ENCODE results near the gene KLHL29.
"Not testable (repeated sequence)": the region's sequence is repeated elsewhere in the genome, so short reads cannot be mapped to it uniquely, and the experiment has no call there.

GRCh38 chr2:23723029-23723428, 338.1 kb downstream of the KLHL29 start:
- TF ChIP-seq CTCF (IDR thresholded peaks at IDR 0.05; ENCODE audit: poor library complexity, severe bottlenecking); REST (IDR thresholded peaks at IDR 0.05; ENCODE audit: borderline replicate concordance); EP300 (conservative IDR thresholded peaks at IDR 0.05; ENCODE audit: poor library complexity, severe bottlenecking); TAF1 (IDR thresholded peaks at IDR 0.05; ENCODE audit: low read depth); RAD21 (conservative IDR thresholded peaks at IDR 0.05); MXI1 (conservative IDR thresholded peaks at IDR 0.05; ENCODE audit: poor library complexity, severe bottlenecking); SMC3 (conservative IDR thresholded peaks at IDR 0.05; ENCODE audit: poor library complexity); EZH2 (IDR thresholded peaks at IDR 0.05; ENCODE audit: borderline replicate concordance, insufficient read depth, low read length, poor library complexity, severe bottlenecking): not testable (repeated sequence)
